HAP-1 (cell line): ENCODE data around the gene CDCA4.

Experiments used
- DNase-seq, 2 experiments: peaks; one replicate each; pipeline ENCODE4 v3.0.0-alpha.2; 2016 to 2020; ENCODE audit warnings: low spot score in 2 of 2
- H3K27me3 ChIP-seq: fragments of 250-450 bp; sonication (Bioruptor Pico); 2 replicates; pipeline ENCODE4 v1.5.1; 2020; ENCODE audit warnings: low read depth, mild to moderate bottlenecking, moderate library complexity
- H3K36me3 ChIP-seq: fragments of 250-450 bp; sonication (Bioruptor Pico); replicated peaks from 2 replicates; pipeline ENCODE4 v1.5.1; 2020; ENCODE audit warnings: mild to moderate bottlenecking
- H3K4me1 ChIP-seq: fragments of 250-450 bp; sonication (Bioruptor Pico); 2 replicates; pipeline ENCODE4 v1.5.1; 2020; ENCODE audit warnings: mild to moderate bottlenecking
- H3K4me3 ChIP-seq: fragments of 250-450 bp; sonication (Bioruptor Pico); 2 replicates; pipeline ENCODE4 v1.5.1; 2020; ENCODE audit warnings: mild to moderate bottlenecking, moderate library complexity
- H3K9me3 ChIP-seq: fragments of 250-450 bp; sonication (Bioruptor Pico); 2 replicates; pipeline ENCODE4 v1.5.1; 2020; ENCODE audit warnings: mild to moderate bottlenecking, moderate library complexity
- in situ Hi-C: fragments of 300-500 bp; cut with MboI; formaldehyde crosslinking; loops from 3 replicates; pipeline ENCODE4 v1.14.3; 2020; ENCODE audit warnings: low sequenced_read_pairs, inconsistent platforms, mixed read lengths

Gene CDCA4

GRCh38 chr14:104978746-104979691, 41.9 kb downstream of the CDCA4 start:
- peaks cover 2% of the 10 kb centered on the region for H3K4me1 ChIP-seq
- peak overlapping the region; percentile 23 for H3K4me3 ChIP-seq
- no peaks in the 10 kb centered on the region for H3K36me3 ChIP-seq
- no peak for DNase-seq
- H3K9me3 ChIP-seq, result no peaks in the 10 kb centered on the region
- H3K27me3 ChIP-seq, result no peaks in the 10 kb centered on the region
- in situ Hi-C loops, result no loop called here

DNA sequence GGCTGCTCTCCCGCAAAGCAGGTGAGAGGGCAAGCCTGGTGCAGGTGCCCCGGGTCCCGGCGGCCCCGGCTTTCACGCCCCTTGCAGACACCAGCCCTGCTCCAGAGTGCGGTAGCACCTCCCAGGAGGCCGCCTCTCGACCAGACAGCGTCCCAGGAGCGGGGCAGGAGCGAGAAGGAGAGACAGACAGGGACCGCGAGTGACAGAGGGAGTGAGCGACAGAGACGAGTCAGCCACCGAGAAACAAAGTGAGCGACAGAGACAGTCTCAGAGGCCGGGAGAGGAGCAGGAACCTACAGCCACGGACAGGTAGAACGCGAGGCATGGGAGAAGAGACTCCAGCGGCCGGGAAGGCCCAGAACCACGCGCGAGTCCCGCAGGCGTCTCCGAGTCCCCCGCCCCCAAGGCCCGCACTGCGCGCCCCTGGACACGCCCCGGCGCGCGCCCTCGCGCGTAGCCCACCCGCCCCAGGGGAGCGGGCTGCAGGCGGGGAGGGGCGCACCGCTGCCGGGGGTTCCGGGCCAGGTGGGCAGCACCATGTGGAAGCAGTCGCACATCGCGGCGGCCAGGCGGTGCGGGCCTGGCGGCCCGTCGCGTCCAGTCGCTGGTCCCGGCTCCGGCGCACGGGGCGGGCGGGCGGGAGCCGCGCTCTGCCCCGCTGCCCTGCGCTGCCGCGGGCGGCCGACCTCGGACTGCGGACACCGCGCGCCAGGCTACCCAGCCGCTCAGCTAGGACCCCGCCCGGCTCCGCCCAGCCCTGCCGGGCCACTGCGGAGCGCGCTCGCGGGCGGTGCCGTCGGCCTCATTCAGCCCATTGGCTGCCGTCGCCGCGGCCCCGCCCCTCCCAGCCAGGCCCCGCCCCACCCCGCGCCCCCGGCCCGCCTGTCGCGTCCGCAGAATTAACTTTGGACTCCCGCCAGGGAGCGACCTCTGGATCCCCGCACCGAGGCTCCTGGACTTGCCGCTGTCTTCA, 42.9 kb downstream of the CDCA4 start, which contains the start of gene AHNAK2:
Gene AHNAK2, minus strand, starts transcription at position 694 of the 973 bp plus-strand sequence. Its CDS starts 137 bp downstream, at position 557.
- H3K4me3 ChIP-seq, result peak within 1 kb of the TSS; percentile 40
- peaks cover 2% of the 10 kb centered on the region for H3K4me1 ChIP-seq
- in situ Hi-C loops, result no loop called here

GRCh38 chr14:104977008-104977680, 43.7 kb downstream of the CDCA4 start:
- in situ Hi-C loops, result no loop called here
- Histone ChIP-seq H3K4me3 (peak overlapping the region; percentile 40), H3K27me3 (no peaks in the 10 kb centered on the region), H3K36me3 (no peaks in the 10 kb centered on the region), H3K9me3 (no peaks in the 10 kb centered on the region), H3K4me1 (peaks cover 2% of the 10 kb centered on the region)
- DNase-seq, result no peak

More for the DNA sequence above, 42.9 kb downstream of the CDCA4 start, which contains the start of gene AHNAK2:
- Histone ChIP-seq H3K9me3 (no peaks in the 10 kb centered on the region), H3K27me3 (no peaks in the 10 kb centered on the region), H3K36me3 (no peaks in the 10 kb centered on the region)
- DNase-seq, result peak; percentile 81 to 93

GRCh38 chr14:104976198-104977007, 44.5 kb downstream of the CDCA4 start:
- H3K4me3 ChIP-seq, result no peak overlapping the region
- peak; percentile 65 to 91 for DNase-seq
- no peaks in the 10 kb centered on the region for H3K9me3 ChIP-seq
- H3K27me3 ChIP-seq, result no peaks in the 10 kb centered on the region
- no peaks in the 10 kb centered on the region for H3K36me3 ChIP-seq
- in situ Hi-C loops, result no loop called here
- peaks cover 2% of the 10 kb centered on the region for H3K4me1 ChIP-seq

- Histone ChIP-seq H3K9me3 (no peaks in the 10 kb centered on the region), H3K4me1 (peaks cover 2% of the 10 kb centered on the region), H3K36me3 (no peaks in the 10 kb centered on the region), H3K27me3 (no peaks in the 10 kb centered on the region), H3K4me3 (no peak overlapping the region)
- in situ Hi-C loops, result no loop called here
- DNase-seq, result peak; percentile 7 to 45
Measured at GRCh38 chr14:104975481-104976197, 45.2 kb downstream of the CDCA4 start.

- Histone ChIP-seq H3K4me1 (peaks cover 2% of the 10 kb centered on the region), H3K9me3 (no peaks in the 10 kb centered on the region), H3K36me3 (no peaks in the 10 kb centered on the region), H3K27me3 (no peaks in the 10 kb centered on the region), H3K4me3 (no peak overlapping the region)
- no peak for DNase-seq
- in situ Hi-C loops, result loop anchor here (5.0 kb wide), 1 partner anchor 72 kb away; no protein-coding TSS in a partner anchor
Measured at GRCh38 chr14:104974665-104975390, 46.1 kb downstream of the CDCA4 start.

- no peak for DNase-seq
- H3K36me3 ChIP-seq, result no peaks in the 10 kb centered on the region
- no peaks in the 10 kb centered on the region for H3K9me3 ChIP-seq
- H3K4me1 ChIP-seq, result peaks cover 2% of the 10 kb centered on the region
- in situ Hi-C loops, result loop anchor here (5.0 kb wide), 1 partner anchor 73 kb away; no protein-coding TSS in a partner anchor
- no peak overlapping the region for H3K4me3 ChIP-seq
- H3K27me3 ChIP-seq, result no peaks in the 10 kb centered on the region
Measured at GRCh38 chr14:104974146-104974541, 46.7 kb downstream of the CDCA4 start.

DNA sequence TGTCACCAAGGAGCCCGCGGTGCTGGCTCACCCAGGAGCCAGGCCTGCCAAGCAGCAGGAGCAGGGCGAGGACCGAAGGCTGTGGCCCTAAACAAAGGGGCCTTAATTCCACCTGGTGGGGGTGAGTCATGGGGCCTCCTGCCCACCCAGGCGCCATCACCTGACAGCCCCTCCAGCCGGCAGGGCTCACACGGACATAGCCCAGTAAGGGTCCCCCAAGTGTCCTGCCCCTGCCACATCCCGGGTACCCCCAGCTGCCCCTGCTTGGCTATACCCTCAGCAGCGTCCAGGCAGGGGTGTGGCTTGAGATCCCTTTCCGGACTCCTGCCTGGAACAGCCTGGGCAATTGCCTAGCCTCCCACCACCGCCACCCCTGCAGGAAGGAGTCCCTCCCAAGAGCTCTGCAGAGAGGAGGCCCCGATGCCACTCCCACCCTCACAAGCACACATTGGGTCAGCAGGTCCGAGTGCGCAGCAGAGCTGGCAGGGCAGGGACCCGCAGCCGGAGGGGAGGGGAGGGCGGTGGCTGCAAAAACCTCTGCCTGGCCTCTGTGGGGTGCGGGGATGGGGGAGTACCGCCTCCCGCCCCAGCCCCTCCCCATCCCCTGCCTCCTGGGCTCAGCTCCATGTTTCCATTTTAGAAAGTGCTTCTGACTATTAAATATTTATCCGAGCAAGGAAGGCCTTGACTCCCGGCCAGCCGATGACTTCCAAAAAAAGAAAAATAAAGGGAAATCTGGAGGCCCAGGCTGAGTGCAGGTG, 47.3 kb downstream of the CDCA4 start:
- in situ Hi-C loops, result loop anchor here (5.0 kb wide), 1 partner anchor 74 kb away; no protein-coding TSS in a partner anchor
- H3K4me3 ChIP-seq, result no peak overlapping the region
- H3K36me3 ChIP-seq, result no peaks in the 10 kb centered on the region
- no peaks in the 10 kb centered on the region for H3K27me3 ChIP-seq
- no peak for DNase-seq
- H3K9me3 ChIP-seq, result no peaks in the 10 kb centered on the region
- H3K4me1 ChIP-seq, result no peaks in the 10 kb centered on the region; the same call in none of the 2 replicates

DNA sequence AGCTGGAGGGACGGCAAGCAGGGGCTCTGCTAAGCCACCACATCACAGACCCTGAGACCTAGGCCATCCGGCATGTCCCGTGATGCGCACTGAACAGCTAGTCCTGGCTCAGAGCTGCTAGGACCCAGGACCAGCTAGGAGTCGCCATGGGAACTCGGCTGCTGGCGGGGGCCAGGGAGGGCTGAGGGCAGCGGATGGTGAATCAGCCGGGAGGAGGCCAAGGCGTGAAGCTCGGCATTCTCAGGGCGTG, 47.8 kb downstream of the CDCA4 start:
- Histone ChIP-seq H3K36me3 (no peaks in the 10 kb centered on the region), H3K27me3 (no peaks in the 10 kb centered on the region), H3K9me3 (no peaks in the 10 kb centered on the region), H3K4me1 (no peaks in the 10 kb centered on the region; the same call in none of the 2 replicates), H3K4me3 (no peak overlapping the region)
- no peak for DNase-seq
- in situ Hi-C loops, result loop anchor here (5.0 kb wide), 1 partner anchor 74 kb away; no protein-coding TSS in a partner anchor

GRCh38 chr14:104972301-104973134, 48.4 kb downstream of the CDCA4 start:
- in situ Hi-C loops, result loop anchor here (5.0 kb wide), 1 partner anchor 75 kb away; no protein-coding TSS in a partner anchor

More at GRCh38 chr14:104972301-104973134, 48.4 kb downstream of the CDCA4 start:
- Histone ChIP-seq H3K4me1 (no peaks in the 10 kb centered on the region; the same call in none of the 2 replicates), H3K36me3 (no peaks in the 10 kb centered on the region), H3K27me3 (no peaks in the 10 kb centered on the region), H3K4me3 (no peak overlapping the region), H3K9me3 (no peaks in the 10 kb centered on the region)
- DNase-seq, result no peak
